GM23248 (cell line): Measurements from ENCODE around the gene DLG4.

Experiments used
- EZH2 ChIP-seq: fragments of 200-600 bp; sonication (generic); IDR thresholded peaks from 2 replicates; pipeline ENCODE4 v1.6.1; 2018; ENCODE audit warnings: antibody characterized with exemption, mild to moderate bottlenecking; ENCODE audit not compliant: insufficient read depth, poor library complexity, severe bottlenecking
- EZH2phosphoT487 ChIP-seq: fragments of 200-600 bp; sonication (generic); IDR thresholded peaks from 2 replicates; pipeline ENCODE4 v1.6.1; 2018; ENCODE audit warnings: antibody characterized with exemption, moderate library complexity, mild to moderate bottlenecking, low read depth; ENCODE audit not compliant: insufficient read depth

DNA sequence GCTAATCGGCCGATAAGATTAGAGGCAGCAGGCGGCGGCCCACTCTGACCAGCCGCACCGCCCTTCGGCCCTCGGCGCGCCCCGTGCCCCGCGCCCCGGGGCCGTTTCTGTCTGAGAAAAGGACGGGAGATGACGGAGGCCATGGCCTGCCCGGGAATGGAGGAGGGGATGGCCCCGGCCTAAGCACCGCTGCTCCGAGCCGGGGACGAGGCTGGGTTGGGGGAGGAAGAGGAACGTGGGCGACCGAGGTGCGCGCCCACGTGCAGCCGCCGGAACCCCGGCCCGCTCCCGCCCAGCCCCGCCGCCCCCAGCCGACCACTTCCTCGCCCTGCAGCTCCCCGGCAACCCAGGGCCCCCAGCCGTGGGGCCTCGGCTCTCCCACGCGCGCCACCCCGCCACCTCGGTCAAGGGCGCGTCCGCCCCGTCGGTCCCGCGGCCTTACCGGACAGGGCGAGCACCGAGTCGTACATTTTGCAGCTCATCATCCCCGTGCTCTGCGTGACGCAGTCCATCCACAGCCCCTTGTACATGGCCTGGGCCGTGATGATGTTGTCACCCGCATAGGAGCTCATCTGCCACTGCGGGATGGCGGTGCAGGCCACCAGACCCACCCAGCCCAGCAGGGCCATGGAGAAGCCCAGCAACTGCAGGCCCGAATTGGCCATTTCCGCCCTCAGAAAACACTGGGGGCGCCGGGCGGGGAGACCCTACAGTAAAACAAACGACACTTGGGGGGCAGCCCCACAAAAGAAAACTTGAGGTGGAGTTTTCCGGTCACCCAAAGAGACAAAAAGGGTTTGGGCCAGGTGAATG, 41.9 kb upstream of the DLG4 start:
- TF ChIP-seq EZH2, result no peak
- no peak for TF ChIP-seq EZH2phosphoT487
